GM18873 (cell line): ENCODE results near the gene ANKRD13B.
A peak's percentile ranks its signal among the peaks of the same experiment; 100 is the strongest.

Source experiments
- ATAC-seq: cut with Tn5 transposase; IDR thresholded peaks from one replicate; pipeline ENCODE4 v1.9.1; 2021; ENCODE audit warnings: mild to moderate bottlenecking, moderate library complexity, moderate number of reproducible peaks; ENCODE audit not compliant: unreplicated experiment, low FRiP score

ANKRD13B gene

DNA sequence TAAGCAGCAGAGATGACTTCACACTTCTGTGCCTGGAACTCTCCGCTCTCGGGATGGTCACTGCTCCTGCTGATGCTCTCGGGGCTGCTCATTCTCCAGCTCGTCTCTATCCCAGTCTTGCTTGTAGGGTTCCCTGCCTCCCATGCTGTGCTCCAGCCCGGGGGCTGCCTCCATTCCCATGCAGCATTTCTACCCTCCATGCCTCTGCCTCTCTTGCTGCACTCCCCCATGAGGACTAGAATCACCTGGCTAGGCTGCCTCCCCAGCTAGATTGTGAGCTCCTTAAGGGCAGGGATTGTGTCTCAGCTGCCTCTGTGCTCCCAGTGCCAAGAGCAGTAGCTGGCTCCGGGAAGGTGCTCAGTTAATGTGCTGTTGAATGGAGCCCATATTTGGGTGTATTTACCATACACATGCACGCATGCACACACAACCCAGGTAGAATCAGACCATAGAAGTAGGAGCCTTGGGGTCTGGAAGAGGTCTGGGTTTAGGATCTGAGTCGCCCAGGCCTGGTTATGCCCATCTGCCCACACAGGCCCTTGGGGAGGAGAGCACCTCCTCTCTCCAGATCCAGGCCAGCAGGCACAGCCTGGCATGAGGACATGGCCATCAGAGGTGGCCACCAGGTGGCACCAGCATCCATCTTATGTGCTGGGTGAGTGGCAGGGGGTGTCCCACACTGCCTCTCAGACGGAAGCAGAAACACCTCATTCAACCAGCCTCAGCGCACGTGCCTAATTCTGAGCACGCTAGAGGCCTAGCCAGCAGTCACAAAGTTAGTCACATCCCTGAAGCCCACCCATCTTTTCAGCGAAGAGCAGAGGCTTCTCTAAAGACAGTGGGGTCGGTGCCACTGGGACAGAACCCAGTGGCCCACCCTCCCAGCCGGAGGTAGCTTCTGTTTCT is 12.8 kb upstream of the ANKRD13B start:
- peak; percentile 59 for ATAC-seq

DNA sequence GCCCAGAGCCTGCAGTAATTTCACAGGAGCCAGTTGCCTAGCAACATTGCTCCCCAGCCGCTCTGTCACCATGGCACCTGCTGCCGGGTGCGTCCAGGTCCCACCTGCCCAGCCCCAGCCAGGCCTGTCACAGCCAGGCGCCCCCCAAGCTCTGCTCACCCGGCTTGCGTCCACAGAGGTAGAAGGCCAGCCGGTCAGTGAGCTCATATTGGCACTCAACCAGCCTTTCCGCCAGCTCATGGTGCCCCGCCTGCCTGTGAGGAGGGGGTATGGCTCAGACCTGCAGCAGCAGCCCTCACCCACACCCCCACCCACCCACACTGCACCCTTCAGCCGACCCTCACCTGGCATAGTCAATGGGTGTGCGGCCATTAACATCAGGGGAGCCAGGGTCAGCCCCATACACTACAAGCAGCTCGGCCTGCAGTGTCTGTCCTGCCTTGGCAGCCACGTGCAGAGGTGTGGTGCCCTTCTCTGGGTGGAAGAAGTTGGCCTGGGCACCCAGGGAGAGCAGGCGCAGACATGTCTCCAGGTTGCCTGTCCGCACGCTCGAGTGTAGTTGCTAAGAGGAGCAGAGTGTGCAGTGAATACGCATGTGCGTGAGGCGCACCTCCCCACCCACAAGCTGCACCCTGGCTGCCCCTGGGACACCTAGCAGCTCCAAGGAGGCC is 11.2 kb upstream of the ANKRD13B start:
- ATAC-seq: no peak

DNA sequence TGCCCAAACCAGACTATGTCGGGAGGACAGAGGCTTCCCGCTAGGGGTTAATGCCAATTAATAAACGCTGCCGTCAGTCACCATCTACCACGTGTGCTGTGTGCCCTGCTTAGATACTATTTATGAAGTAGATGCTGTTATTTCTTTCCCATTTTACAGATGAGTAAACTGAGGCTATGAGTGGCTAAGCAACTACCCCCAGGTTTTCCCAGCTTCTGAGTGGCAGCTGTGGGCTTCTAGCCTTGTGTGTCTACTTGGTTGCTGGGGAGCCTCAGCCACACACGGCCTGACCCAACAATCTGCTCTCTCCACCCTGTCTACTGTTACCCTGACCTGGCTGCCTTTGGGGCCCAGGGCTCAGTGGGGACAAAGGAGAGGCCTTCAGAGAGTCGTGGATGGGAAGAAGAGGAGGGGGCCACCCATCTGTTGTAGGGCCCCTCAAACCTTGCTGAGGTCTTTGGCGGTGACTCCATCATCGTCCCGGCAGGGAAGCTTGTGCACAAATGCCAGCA is 10.6 kb upstream of the ANKRD13B start:
- ATAC-seq: no peak

DNA sequence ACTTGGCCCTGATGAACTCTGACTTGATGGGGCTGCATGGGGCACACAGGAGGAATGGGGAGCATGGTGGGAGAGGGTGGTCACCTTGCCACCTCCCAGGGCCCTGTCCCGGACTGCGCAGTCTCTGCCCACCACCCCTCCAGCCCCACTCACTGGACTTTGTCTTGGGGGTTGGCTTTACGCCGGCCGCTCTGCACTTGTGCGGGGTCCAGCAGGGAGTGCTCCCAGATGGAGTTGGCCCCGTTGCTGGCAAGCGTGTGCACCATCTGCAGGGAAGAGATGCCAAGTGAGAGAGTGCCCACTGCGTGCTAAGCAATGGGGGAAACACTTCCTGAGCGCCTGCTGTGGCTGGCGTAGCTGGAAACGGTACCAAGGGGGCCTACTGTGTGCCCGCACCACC is 10.2 kb upstream of the ANKRD13B start:
- ATAC-seq: no peak

DNA sequence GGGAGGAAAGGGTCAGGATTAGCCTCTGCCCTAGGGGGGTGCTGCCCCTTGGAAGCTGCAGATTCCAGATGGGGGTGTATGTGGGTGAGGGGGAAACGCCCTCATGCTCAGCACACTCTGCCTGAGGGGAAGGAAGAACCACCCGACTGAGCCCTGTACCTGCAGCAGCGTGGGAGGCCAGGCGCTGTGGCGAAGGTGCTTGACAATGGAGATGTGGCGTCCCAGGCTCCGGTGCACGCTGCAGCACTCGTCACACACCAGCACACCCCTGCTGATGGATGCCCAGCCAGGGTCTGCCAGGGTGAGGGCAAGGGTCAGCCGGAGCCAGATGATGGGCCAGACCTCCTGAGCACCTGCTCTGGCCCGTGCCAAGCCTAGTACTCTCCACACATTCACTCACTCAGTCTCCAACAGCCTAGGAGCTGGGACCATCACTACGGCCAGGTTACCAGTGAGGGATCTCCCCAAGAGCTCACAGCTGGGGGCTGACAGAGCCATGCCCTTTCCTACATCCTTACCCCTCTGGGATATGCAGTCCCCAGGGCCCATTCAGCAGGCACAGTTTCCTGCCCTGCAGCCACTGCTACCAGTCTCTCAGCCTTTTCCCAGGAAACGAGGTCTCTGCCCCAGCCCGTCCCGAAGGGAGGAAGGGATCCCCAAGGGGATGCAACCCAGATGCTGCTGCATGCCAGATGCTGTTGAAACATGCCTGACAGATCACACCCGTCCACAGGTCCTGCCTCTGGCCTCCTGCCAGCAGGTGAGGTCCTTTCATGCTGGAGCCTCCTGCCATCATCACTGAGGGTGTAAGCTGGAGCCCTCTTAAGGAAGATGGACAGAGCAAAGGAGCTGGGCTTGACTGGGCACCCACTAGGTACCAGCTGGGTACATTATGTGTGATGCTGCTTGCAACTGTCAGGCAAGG is 9.3 kb upstream of the ANKRD13B start:
- ATAC-seq: no peak

DNA sequence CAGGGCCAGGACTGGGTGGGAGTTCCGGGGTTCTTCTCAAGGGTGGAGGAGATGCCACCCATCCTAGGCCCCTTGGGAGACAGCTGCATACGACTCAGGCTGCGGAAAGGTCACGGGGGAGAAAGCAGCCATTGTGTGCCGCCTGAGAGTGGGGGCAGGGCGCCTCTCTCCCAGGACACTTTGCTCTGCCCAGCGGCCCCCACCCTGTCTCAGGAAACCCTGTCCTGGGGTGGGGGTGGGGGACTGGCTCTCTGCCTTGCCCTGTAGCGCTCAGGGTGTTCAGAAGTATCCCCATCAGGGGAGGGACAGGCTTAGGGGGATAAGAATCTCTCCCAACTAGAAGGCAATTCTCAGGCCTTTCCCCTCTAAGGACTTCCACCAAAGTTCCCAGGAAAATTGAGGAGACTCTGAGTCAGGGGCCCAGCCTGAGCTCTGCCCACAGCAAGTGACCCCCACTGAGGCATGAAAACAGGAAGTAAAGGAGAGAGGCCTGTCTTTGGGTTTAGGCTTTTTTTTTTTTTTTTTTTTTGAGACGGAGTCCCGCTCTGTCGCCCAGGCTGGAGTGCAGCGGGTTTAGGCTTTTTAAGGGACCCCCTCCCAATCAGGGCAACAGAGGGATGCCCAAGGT is 8.4 kb upstream of the ANKRD13B start:
- ATAC-seq: no peak

- no peak for ATAC-seq
Measured at GRCh38 chr17:29585080-29585751, 7.7 kb upstream of the ANKRD13B start.

DNA sequence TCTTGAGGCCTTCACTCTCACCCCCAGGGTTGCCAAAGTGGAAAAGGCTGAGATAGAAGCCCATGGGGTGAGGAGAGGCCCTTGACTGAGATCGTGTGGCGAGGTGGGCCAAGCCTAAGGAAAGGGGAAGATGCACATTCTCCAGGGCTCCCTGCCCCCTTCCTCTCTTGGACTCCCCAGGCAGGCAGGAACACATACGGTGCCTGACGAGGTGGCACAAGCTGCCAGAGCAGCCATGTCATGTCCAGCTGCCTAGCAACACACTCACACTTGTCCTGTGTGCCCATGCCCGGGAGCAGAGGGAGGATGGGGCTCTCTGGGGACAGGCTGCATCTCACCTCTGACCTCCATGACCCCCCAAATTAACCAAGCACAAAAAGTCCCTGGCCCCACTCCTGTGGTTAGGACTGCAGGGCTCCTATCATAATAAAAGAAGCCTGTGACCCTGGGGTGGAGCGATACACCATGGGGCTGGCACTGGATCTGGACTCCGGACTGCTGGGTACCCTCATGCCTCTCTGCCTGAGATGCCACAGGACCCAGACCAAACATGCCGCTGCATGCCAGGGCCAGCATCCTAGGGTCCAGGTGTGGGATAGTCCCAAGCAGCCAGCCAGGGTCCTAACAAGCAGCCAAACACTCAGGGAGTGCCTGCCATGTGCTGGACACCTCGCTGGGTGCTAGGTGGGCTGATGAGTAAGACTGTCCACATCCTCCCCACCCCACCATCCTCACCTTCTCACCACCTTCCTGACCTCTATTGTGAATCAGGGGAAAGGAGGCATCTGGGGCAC is 6.1 kb upstream of the ANKRD13B start:
- no peak for ATAC-seq

- ATAC-seq: no peak
Measured at GRCh38 chr17:29587591-29587990, 5.3 kb upstream of the ANKRD13B start.

DNA sequence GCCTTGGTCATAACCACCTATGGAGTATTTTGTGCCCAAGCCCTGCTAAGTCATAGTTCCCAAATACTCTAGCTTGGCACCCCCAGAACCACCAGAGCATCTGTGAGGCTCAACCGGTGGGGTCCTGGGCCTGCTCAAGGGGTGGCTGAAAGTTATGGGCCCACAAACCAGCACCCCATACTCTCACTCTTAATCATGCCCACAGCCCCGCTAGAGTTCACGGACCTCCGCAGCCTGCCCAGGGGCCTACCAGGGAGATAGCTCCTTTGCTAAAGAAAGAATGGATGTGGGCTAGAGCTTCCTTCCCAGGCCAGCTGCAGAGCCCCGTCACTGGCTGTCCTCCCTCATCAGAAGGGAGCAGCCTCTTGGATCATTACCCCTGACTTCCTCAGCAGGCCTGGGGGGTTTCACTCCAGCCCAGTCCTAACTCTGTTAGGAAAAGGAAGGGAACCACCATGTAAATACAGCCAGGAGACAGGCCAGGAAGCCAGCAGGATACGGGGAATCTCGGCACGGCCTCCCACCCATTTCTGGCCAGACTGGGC is 4.8 kb upstream of the ANKRD13B start:
- no peak for ATAC-seq

- ATAC-seq: no peak
Measured at GRCh38 chr17:29588562-29589411, 4.1 kb upstream of the ANKRD13B start.

DNA sequence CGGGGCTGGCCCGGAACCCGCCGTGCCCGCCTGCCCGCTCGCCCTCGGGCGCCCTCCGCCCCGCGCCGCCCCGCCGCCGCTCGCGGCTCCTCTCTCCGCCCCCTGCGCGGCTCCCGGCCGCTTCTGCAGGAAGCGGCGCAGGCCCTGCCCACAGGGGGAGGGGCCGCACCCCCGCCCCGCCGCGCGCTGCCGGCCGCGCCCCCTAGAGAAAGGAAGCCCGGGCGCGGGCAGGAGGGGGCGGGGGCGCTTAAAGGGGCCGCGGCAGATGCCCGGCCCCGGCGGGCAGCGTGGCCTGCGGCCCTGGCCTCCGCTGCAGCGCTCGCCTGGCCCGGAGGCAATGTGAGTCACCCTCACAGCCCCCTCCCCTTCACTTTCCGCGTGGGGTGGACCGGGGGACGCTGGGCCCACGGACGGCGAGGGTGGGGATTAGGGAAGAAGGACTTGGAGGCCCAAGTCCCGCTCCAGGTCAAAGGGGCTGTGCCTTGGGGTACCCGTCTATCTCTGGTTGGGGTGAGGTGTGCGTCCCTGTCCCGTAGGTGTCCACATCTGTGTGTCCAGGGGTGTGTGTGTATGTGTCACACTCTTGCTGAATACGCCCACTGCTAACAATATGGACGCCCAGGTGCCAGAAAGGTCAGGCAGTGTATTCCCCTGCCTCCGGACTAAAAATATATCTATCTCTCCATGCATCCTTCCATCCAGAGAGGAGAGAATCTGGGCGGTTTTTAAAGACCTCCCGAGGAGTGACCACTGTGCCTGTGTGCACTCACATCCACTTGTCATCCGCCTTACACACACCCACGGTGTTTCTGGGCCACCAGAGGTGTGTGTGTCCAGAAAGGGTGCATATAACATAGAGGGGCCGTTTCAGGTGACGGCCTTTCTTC is 3.2 kb upstream of the ANKRD13B start, which contains the start of gene GIT1:
Gene GIT1 (minus strand): TSS at position 125 of the 887 bp plus-strand sequence. CDS start 270 bp downstream, outside the sequence.
- ATAC-seq: no peak

GRCh38 chr17:29590411-29591145 is 2.4 kb upstream of the ANKRD13B start:
- no peak for ATAC-seq

DNA sequence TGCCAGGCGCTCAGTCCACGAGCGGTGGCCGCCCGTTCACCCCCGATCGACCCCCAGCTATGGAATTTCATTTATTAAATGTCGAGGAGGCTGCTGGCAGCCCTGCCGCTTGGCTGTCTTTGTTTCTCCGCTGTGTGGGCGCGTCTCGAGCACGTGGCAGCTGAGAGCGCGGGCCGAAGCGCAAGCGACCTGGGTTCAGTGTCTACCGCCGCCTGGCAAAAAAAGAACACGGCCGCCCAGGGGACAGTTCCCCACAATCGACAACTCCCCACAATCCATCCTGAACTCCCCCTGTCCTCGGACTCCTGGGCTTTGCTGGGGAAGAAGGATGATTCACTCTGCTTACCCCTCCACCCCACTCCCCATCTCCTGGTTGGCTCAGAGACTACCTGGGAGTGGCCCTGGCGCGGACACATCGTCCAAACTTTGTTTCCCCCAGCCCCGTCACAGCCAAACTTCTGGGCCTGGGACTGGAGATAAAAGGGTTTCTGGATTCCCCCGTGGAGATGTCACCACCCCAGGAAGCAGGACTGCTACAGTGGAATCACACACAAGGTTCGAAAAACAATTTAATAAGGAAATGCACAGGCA is 1.7 kb upstream of the ANKRD13B start:
- no peak for ATAC-seq
